DMS 273 (cell line): ENCODE results near the gene TRIAP1.

Experiments
- DNase-seq: peaks from one replicate; lab custom pipeline; 2025; ENCODE audit not compliant: unreplicated experiment; lab: John Stamatoyannopoulos, UW

The TRIAP1 gene

DNA sequence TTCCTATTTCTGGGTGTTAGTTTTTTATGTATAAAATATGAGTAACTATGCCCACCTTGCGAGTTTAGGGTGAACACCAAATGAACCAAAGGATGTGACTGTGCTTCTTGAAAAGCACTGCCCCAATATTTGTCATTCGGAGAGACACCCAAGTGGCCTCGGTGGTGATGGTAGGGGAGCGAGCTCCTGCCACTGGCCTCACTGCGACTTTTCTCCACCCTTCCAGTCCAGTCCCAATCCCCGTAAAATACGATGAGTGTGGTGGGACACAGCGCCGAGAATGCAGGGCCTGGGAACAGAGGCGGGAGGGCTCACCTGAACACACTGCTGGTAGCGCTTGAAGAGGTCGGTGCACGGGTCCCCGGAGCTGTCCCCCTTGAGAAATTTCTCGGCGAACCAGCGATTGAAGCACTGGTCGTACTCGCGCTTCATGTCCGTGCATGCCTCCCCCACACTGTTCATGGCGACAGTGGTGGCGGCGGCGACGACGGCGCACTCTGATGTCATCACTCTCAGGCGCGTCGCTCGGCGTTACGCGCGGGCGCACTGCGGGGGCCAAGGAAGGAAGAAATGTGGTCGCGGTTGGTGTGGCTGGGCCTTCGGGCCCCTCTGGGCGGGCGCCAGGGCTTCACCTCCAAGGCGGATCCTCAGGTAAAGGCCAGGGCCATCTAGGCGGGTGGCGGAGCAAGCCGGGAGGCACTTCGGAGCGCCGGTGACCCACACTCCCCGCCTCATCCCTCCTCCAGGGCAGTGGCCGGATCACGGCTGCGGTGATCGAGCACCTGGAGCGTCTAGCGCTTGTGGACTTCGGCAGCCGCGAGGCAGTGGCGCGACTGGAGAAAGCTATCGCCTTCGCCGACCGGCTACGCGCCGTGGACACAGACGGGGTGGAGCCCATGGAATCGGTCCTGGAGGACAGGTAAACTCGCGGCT, at the start of gene TRIAP1, which contains the start of gene GATC:
TRIAP1 (minus strand) TSS at position 474 of the 933 bp plus-strand sequence; CDS start at position 462, 12 bp downstream.
GATC (plus strand) TSS at position 534 of the 933 bp plus-strand sequence; CDS start at position 571, 37 bp downstream.
- peak; percentile 89 for DNase-seq

DNA sequence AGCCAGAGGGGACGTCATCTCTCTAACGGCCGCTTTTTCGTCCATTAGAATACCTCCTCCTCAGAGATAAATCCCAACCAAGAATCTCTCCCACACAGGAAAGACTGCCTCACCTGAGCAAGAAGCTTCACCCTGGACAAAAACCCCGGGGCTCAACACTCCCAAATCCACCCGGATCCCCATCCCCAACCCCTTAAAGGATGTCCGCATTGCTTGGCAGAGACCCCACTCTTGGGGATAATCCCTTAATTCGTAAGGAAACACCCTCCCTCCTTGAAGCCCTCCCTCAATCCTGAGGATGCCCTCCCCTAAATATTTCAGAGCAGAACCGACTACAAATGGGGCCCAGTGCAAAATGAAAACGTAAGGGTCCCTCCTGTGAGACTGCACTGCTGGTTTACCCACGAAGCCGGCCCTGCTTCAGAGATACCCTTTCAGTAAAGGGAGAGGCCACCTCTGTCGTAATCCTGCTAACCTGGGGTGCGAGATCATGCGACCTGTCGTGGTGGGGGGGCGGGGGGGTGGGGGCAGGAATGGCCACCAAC, 49.1 kb upstream of the TRIAP1 start:
- peak; percentile 40 for DNase-seq

DNA sequence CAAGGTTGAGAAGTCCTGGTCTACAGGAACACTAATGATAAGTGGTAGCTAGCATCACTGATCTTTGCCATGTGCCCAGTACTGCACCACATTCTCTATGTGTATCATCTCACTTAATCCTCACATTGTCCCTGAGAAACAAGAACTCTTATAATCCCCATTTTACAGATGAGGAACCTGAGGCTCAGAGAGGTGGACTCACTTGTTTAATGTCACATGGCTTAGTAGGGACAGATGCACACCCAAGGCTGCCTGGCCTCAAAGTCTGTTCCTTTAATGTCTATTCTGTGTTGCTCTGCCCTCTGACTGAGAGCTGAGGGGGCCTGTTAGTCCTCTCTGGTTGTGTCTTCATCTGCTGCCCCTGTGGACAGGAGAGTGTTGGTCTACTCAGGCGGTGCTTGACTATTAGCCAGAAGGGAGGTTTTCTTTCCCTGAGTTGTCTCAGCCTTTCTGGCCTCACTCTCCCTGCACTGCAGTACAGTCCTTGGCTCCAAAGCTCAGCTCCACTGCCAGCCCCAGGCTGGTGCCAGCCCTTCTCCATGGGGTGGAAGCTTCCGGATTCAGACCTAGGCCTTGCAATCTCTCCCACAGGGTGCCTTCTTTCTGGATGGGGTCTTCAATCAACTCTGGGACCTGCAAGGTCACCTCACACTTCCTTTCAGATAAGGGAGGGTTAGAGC, 44.8 kb upstream of the TRIAP1 start:
- DNase-seq, result no peak

DNA sequence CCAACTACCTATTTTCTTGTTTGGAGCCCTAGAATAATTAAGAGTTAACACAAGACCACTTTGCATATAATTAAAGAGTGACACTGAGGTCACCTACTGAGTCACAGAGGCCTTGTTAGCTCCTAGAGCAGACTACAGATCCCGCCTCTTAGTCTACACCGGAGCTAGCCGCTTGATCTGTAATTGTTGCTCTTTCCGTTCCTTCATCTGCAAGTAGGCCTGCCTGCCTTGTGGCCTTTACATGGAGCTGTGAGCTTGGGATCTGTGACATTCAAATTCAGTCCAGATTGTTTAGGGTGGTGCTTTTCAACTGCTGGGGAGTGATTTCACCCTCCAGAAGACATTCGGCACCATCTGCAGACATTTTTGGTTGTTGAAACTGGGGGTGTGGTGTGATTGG, 44.1 kb upstream of the TRIAP1 start:
- DNase-seq, result no peak

DNA sequence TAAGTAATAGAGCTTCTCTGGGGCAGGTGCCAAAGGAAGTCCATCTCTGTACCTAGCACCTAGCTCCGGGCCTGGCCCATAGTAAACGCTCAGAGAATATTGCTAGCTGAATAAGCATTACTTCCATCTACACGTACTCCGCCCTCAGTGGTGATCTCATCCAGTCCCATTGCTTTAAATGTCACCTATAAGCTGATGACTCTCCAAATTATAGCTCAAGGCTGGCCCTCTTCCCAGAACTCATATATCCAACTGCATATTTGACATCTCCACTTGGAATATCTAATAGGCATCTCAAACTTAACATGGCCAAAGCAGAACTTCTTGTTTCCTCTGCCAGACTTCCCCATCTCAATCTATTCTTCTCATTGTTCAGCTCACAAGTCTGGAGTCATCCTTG, 42.8 kb upstream of the TRIAP1 start:
- DNase-seq, result peak; percentile 10

DNA sequence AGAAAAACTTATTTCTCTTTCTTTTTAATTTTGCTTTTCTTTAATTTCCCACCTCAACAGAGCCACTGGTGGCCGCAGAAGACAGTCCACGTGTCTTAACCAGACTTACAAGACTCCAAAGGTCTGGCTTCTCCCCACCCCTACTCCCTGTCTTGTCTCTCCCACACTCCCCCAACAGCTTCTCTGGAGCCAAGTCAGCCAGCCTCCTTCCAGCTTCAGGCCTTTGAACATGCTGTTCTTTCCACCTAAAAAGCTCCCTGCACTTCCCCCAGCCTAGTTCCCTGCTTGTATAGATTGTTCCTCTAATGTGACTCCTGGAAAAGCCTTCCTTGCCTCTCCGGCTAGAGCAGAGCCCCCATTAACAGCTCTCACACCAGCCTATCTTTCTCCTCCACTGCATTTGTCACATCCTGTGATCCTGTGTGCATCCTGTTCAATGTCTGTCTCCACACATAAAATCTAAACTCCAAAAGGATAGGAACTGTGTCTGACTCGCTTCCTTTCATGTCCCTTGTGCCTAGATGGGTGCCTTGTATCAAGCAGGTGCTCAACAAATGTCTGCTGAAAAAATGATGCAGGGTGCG, 42.0 kb upstream of the TRIAP1 start:
- no peak for DNase-seq

DNA sequence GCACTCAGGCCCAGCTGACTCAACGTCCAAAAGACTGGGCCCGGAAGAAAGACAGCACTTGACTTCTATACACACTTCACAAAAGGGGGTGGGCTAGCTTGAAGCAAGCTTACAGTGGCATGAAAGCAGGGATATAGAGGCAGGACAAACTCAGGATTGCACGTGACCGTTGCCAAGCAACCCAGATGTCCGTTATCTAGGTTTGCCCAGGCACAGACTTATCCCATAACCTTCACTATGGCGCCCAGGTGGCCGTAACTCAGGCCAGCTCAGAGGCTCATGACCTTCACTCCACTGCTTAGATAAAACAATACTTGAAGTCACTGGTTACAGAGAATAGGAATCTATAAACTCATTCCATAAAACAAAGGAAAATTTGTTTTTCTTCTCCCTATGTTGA, 41.4 kb upstream of the TRIAP1 start:
- peak; percentile 31 for DNase-seq

DNA sequence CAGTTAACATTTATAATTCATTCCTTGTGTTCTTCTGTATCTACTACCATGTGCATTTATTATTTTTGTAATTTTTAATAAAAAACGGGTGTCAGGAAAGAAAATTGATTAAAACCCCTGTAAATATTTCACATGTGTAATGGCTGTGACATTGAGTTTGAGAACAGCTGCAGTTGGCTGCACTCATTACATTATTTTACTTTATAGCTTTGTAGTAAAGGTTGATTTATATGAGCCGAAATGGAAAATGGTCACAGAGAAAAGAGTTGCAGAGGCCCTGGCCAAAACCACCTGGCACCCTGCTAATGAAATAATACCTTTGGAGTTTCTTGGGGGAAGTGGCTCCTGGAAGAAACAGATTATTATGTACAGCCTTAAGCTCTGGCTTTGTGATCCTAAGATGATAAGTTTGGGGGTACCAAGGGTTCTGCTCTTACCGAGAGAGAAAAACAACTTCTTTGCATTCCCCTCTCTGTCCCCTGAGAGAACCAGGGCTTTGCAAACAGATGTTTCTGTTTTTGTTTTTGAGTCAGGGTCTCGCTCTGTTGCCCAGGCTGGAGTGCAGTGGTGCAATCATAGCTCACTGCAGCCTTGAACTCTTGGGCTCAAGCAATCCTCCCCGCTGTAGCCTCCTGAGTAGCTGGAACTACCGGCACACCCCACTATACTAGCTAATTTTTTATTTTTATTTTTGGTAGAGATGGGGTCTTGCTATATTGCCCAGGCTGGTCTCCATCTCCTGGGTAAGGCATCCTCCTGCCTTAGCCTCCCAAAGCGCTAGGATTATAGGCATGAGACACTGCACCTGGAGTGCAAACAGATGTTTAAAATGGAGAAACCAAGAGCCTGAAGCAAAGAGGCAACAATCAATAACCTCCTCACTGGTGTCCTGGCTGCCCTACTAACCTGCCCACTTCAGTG, 40.0 kb upstream of the TRIAP1 start:
- DNase-seq, result no peak

DNA sequence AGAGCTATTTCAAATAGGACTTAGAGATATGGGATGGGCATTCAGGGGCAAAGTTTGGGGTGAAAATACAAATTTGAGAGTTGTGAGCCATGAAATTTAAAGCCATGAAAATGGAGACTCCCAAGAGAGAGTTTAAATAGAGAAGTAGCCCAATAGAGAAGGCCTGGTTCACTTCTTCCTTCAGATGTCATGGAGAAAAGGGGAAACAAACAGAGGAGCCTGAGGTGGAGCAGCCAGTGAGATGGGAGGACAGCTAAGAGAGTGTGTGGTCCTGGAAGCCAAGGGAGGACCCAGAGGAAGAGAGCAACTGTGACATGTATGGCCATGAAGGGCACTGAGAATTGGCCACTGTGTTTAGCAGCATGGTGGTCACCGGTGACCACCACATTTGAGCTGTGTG, 37.4 kb upstream of the TRIAP1 start:
- no peak for DNase-seq

DNA sequence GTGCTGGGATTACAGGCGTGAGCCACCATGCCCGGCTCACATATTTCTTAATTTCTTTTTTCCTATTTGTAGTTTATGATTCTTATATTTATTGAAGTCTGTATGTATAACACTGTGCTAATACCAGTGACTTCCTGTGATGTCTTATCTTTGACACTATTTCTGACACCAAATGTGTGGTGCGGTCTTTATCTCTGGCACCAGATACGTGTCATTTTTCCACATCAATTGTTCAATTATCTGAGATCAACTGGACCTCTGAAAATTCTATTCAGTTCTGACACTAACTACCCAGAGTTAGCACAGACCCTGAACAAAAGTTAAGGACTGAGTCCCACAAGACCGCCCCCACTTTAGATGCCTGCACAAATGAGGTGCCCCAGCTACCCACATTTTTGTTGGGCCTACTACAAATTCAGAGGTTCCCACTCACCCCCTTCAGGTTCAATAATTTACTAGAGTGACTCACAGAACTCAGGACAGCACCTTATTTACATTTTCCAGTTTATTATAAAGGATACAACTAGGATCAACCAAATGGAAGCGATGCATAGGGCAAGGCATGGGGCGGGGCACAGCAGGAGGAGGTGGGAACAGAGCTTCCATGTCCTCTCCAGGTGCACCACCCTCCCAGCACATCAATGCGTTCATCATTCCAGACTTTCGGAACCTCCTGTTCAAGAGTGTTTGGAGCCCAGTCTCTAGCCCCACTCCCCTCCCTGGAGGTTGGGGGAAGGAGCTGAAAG, 35.0 kb upstream of the TRIAP1 start:
- no peak for DNase-seq

DNA sequence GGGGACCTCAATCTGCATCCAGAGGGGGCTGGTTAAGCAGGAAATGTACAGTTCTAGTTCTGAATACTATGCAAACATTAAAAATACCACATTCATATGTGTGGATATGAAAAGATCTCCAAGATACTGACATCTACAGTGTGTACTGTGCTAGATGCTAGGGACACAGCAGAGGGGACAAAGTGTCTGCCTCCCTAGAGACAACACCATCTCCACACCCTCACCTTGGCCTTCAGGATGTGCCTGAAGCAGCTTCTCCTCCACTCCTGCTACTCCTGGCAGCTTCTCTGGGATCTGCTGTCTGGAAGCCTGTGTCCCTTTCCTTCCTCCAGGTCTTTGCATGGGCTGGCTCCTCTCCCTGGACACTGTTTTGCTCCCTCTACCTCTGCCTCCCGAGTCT, 34.0 kb upstream of the TRIAP1 start:
- no peak for DNase-seq

DNA sequence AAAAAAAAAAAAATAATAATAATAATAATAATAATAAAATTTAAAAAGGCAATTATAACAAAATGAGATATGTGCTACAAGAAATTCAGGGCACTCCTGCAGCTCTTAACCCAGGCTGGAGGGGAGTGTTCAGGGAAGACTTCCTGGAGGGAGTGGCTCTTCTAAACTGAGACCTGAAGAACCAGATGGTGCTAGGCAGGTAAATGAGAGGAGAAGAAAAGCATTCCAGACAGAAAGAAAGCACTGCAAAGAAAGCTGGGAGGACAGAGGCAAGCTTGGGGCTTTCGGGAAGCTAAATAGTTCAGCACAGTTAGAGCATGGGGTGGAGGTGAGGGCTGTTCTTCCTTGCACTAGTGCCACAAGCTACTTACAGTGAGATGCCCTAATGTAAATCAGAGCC, 33.3 kb upstream of the TRIAP1 start:
- DNase-seq, result no peak

DNA sequence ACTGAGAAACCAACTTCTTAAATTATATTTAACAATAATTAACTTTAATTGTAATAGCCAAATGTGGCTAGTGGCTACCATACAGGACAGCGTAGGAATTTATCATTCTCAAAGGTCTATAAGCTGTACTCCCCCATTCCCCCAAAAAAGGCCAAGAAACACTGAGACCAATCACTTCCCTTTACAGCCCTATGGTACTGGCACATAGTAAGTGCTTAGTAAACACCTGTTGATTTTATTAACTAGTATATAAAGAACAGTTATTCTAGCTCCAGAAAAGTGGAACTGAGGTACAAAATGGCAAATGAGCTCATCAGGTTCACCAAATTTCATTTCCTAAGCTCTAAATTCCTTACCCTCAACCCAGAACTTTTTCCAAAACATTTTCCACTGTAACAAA, 29.5 kb upstream of the TRIAP1 start:
- no peak for DNase-seq

DNA sequence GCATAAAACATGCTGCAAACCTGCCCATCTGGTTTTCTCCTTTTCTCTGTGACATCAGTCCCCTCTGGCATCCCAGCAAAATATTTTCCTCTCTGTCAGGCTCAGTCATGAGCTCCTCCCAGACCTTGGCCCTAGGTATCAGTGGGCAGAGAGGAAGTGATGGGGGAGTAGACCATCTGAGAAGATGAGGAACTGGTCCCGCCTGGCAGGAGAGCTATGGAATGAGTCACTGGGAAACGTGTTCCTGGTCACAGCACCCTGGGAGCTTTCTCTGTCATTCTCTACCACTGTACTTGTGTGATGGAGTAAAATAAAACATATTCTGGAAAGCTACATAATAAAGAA, 28.4 kb upstream of the TRIAP1 start:
- DNase-seq, result peak; percentile 30

DNA sequence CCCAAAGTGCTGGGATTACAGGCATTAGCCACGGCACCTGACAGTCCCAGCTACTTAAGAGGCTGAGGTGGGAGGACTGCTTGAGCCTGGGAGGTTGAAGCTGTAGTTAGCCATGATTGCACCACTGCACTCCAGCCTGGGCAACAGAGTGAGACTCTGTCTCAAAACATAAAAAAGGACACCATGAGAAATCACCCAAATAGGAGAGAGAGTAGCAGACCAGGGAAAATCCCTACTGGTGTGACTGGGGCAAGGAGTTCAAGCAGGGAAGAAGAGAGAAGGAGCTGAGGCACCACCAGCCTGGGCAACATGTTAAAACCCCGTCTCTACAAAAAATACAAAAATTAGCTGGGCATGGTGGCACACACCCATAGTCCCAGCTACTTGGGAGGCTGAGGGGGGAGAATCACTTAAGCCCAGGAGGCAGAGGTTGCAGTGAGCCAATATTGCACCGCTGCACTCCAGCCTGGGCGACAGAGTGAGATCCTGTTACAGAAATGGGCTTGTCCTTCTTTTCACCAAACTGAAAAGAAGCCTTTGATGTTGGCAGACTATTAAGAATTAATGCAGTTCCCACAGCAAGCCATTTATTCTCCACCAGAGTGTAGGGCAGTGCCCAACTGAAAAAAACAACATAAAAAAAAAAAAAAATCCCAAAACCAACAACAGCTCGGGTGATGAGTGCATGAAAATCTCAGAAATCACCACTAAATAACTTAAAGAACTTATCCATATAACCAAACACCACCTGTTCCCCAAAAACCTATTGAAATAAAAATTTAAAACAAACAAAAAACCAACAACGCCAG, 27.8 kb upstream of the TRIAP1 start:
- no peak for DNase-seq

DNA sequence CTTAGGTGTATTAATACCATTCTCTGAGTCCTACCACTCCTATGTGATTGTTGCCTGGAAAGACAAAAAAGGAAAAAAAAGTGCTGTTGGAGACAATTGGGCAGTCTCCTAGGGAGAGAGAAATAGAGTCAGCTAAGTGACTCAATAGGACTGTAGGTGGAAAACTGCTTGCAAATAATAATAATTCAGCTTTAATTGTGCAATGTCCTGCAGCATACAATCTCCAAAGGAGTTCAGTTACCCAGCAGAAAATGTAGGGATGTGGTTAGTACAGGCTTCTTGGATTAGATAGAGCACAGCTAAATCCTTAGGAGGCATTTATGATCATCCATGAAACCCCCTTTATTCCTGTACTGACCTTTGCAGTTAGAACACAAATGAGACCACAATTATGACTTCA, 26.3 kb upstream of the TRIAP1 start:
- DNase-seq, result no peak

DNA sequence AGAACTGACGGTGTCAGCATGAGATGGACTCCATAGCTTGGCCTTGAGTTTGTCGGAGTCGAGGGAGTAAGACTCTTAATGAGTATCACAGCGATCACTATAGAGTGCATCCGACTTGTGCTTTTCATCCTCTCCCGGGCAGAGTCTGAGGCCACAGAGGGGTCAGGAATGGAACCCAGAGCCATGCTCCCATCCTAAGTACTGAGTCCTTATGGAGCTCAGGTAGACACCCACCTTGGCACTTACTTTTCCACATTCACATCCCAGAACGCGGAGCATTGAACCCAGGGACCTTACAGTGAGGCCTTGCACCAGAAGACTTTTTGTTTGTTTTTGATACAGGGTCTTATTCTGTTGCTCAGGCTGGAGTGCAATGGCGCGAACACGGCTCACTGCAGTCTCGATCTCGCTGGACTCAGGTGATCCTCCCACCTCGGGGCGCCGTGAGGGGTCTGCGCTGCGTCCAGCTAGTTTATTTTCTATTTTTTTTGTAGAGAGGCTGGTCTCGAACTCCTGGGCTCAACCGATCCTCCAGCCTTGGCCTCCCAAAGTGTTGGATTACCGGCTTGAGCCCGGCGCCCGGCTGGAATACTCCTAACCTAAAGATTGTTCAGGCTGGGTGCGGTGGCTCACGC, 24.1 kb upstream of the TRIAP1 start:
- peak; percentile 50 for DNase-seq

DNA sequence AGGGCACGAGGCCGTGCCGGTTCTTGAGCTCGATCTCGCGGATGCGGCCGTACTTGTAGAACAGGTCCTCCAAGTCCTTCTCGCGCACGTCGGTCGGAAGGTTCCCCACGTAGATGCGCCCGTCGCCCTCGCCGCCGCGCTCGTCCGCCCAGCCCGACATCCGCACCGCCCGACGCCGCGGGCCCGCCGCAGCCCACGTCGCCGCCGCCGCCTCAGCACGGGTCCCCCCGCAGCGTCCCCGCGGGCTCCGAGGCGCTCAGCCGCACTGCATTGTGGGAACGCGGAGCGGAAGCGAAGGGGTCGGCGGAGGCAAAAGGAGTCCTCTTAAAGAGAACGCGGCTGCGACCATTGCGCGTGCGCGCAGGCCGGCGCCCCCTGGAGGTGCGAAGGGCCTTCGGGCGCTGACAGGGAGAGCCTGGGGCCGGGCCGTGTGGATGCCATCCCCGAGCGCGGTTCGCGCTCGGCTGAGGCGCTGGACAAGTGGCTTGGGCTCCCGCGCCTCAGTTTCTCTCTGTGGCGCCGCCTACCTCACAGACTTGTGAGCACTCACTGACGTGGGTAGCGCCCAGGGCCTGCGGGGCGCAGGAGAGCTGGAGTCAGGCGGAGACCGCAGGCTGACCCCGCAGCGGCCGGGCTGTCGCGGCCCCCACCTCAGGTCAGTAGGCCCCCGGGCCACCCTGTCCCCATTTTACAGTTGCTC, 23.4 kb upstream of the TRIAP1 start, which contains the start of gene SRSF9:
SRSF9 (minus strand) TSS at position 299 of the 700 bp plus-strand sequence; CDS start at position 160, 139 bp downstream.
- DNase-seq, result peak; percentile 97
